Skin epidermis (tissue), 12 donors: Measurements from ENCODE around the gene TERT.

Source experiments
- H3K27ac ChIP-seq, 21 experiments: fragments of 200-600 bp; sonication (generic) in 11 of 21; one replicate each; pipeline ENCODE4 v1.5.0; 2020; ENCODE audit warnings: mild to moderate bottlenecking in 3 of 21, inconsistent platforms in 2 of 21, moderate library complexity in 2 of 21
- H3K4me3 ChIP-seq, 7 experiments: fragments of 200-600 bp; sonication (generic) in 2 of 7; one replicate each; pipeline ENCODE4 v1.5.0; 2020; ENCODE audit warnings: inconsistent platforms in 2 of 7, mild to moderate bottlenecking in 2 of 7, moderate library complexity in 1 of 7

TERT gene

DNA sequence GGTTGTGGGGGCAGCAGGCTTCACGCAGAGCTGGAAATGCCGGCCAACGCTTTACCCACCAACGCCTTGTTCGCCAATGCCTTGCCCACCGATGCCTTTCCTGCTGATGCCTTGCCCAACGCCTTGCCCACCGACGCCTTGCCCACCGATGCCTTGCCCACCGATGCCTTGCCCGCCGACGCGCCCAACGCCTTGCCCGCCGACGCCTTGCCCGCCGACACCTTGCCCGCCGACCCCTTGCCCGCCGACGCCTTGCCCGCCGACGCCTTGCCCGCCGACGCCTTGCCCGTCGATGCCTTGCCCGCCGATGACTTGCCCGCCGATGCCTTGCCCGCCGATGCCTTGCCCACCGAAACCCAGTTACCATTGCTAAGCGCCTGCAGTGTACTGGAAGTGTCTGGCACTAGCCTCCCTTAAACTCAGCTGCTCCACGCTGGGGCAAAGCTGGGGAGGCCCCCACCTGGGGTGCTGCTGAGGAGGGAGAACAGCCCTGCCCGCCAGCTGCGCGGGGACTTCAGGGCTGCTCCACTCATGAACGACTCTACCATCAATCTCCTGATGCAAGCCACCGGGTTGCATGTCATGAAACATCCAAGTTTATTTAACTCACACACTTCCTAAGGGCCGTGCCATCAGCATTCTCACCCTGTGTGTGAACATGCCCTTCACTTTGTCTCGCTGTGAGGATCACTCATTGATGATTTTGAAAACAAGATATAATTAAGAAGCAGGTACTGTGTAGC, 67.9 kb downstream of the TERT start:
- Histone ChIP-seq H3K27ac (no peak overlapping the region), H3K4me3 (no peak overlapping the region)

DNA sequence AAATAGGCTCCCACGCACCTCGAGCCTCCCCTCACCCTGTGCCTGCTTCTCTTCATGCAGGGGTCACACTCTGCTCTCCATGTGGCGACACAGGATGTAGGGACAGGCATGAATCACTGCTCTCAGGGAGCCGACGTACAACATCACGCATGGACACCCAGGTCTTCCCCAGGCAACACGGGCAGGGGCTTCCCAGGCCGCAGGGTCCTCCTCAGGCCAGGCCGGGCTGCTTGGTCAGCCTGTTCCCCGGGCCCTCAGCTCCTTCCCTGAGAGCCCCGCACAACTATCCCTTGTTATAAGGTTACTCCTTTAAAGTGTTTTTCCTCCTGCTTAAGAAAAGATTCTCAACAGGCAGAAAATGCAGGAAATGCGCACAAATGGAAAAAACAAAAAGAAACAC, 68.6 kb downstream of the TERT start:
- H3K4me3 ChIP-seq: no peak overlapping the region
- H3K27ac ChIP-seq: no peak overlapping the region

DNA sequence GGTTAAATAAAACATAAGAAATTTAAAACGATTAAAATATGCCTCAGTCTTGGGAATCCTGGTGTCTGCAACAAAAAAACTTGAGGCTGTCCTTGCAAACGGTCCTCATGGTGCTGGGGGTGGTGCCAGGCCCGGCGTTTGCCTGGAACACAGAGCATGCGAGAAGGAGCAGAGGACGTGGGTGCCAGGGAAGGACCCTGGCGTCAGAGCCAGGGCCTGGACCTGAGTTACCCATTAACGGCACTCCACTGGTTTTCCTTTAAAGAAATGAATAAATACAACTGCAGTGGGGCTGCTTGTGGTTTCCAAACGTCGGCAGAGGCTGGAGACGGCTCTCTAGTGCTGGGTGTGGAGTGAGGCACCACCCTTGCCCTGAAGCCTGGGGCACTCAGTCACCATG, 69.8 kb downstream of the TERT start, which contains the start of gene SLC6A18:
SLC6A18 (plus strand) TSS at position 301 of the 400 bp plus-strand sequence; CDS start at position 398, 97 bp downstream.
- no peak within 1 kb of the TSS for H3K27ac ChIP-seq
- H3K4me3 ChIP-seq: no peak within 1 kb of the TSS

DNA sequence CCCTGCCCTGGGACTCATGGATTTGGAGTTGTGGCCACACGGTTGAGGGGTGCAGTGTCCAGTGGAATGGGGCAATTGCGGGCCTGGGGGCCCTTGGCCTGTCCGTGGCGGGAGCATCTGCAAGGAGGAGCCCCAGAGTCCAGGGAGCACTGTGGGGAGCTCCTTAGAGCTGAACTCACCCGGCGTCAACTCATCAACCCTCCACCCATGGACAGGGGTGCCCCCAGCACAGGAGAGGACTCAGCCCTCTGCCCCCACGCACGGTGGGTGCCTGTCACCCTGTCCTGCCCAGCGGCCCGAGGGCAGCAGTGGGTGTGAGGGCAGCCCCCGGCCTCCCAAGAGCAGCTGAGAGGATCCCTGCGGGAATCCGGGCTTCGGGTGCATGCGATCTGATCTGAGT, 70.2 kb downstream of the TERT start:
- Histone ChIP-seq H3K27ac (no peak overlapping the region), H3K4me3 (no peak overlapping the region)

DNA sequence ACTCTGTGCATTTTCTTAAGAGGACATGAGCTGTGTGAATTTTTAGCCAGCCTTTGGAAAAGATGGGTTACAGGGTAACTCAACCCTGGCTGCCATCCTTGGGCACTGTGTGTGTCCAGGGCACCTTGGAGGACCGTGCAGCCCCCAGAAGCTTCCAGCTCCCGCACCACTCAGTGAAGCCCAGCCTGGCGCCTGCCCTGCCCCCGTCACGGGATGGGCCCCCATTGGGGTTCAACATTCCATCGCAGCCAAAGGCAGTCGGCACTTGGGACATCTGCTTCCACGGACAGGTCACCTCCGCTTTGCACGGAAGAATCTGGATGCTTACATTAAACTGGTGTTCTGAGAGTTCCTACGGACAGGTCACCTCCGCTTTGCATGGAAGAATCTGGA, 71.6 kb downstream of the TERT start:
- Histone ChIP-seq H3K27ac (no peak overlapping the region), H3K4me3 (no peak overlapping the region)

DNA sequence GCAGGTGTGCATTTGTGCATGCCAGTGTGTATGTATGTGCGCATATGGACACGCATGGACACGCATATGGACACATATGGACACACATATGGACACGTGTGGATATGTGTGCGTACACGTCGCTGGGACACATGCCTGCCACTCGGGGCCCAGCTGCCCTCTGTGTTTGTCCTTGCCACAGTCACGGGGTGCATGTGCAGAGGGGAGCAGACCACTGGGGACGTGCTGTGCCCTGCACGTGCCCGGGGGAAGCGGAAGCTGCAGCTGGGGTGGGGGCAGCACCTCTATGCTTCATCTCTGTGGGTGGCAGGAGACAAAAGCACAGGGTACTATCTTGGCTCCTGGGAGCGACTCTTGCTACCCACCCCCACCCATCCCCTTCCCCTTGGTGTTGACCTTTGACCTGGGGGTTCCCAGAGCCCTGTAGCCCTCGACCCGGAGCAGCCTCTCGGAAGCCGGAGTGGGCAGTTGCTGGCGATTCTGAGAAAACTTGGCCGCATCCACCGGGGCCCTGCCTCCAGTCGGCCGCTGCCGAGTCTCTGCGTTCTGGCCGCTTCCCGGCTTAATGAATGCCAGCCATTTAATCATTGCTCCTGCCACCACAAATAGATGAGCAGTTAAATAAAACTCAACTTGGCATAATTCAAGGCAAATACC, 72.1 kb downstream of the TERT start:
- H3K27ac ChIP-seq: no peak overlapping the region

DNA sequence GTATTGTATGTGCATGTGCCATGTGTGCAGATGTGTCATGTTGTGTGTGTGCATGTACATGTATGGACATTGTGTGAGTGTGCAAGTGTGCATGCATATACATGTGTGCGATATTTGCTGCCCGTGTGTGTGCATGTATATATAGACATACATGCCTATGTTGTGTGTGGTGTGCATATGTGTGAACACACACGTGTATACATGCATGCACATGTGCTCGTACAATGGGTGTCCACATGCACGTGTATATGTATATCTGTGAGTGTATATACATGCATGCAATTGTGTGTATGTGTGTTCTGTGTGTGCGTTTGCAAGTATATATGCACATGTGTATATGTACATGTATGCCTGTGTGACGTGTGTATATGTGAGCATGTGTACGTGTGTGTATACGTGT, 72.7 kb downstream of the TERT start:
- Histone ChIP-seq H3K4me3 (no peak overlapping the region), H3K27ac (no peak overlapping the region)

More for the DNA sequence above, 72.1 kb downstream of the TERT start:
- H3K4me3 ChIP-seq: no peak overlapping the region

DNA sequence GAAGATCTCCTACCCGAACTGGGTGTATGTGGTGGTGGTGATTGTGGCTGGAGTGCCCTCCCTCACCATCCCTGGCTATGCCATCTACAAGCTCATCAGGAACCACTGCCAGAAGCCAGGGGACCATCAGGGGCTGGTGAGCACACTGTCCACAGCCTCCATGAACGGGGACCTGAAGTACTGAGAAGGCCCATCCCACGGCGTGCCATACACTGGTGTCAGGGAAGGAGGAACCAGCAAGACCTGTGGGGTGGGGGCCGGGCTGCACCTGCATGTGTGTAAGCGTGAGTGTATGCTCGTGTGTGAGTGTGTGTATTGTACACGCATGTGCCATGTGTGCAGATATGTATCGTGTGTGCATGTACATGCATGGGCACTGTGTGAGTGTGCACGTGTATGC, 73.1 kb downstream of the TERT start:
- H3K4me3 ChIP-seq: no peak overlapping the region
- H3K27ac ChIP-seq: no peak overlapping the region

DNA sequence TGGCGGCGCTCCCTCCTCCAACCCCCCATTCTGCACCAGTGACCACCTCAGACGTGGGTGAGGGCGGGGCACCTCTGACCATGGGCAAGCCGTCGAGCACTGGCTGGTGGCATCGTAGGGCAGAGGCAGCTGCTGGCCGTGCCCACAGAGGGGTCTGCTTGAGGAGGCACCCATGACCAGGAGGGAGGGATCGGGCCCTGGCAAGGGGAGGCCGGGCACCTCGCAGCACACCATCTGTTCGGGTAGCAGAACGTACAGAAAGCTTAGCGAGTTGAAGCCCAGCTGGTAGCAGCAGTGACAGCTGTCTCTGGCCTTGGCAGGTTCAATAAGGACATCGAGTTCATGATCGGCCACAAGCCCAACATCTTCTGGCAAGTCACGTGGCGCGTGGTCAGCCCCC, 74.0 kb downstream of the TERT start:
- Histone ChIP-seq H3K4me3 (no peak overlapping the region), H3K27ac (no peak overlapping the region)

DNA sequence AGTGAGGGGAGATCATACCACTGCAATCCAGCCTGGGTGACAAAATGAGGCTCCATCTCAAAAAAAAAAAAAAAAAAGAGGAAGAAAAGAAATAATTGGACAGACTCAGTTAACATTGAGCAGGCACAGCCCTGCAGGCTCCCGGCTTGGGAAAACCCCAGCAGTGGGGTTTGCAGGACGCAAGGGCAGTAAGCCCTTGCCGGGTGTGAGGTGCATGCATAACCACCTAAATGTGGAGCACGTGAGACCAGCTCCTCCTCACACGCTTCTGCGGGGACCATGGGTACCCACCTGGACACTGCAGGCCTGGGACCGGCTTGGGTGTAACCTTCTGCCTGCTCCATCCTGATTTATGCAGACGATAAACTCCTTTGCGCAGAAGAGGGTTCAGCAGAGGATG, 74.5 kb downstream of the TERT start:
- Histone ChIP-seq H3K4me3 (no peak overlapping the region), H3K27ac (no peak overlapping the region)

DNA sequence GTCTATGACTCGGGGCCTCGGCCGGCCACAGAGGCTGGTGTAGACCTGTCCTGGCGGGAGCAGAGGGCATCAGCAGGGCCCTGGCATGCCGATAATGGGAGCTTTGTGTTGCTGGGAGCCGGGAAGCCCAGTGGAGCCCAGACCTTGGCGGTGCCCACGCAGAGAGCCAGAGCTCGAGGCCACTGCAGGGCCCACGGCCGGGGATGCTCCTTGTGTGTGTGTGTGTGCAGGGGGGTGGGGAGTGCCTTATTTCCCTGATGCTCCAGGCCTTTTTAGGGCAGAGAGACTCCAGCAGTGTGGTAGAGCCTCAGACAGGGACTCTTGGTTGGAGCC, 75.1 kb downstream of the TERT start:
- no peak overlapping the region for H3K4me3 ChIP-seq
- H3K27ac ChIP-seq: no peak overlapping the region

DNA sequence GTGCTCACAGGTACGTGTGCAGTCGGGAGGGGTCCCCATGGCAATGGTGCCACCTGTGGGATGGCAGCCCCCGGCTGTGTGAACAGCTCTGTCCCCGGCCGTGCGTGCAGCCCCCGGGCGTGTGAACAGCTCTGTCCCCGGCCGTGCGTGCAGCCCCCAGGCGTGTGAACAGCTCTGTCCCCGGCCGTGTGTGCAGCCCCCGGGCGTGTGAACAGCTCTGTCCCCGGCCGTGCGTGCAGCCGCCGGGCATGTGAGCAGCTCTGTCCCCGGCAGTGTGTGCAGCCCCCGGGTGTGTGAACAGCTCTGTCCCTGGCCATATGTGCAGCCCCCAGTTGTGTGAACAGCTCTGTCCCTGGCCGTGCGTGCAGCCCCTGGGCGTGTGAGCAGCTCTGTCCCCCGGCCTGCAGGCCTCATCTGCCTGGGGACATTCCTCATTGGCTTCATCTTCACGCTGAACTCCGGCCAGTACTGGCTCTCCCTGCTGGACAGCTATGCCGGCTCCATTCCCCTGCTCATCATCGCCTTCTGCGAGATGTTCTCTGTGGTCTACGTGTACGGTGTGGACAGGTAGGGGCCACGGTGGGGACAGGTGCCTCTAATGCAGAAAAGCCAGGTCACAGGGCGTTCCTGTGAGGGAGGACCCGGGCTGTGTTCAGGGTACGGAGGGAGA, 75.6 kb downstream of the TERT start:
- no peak overlapping the region for H3K27ac ChIP-seq
- H3K4me3 ChIP-seq: no peak overlapping the region

DNA sequence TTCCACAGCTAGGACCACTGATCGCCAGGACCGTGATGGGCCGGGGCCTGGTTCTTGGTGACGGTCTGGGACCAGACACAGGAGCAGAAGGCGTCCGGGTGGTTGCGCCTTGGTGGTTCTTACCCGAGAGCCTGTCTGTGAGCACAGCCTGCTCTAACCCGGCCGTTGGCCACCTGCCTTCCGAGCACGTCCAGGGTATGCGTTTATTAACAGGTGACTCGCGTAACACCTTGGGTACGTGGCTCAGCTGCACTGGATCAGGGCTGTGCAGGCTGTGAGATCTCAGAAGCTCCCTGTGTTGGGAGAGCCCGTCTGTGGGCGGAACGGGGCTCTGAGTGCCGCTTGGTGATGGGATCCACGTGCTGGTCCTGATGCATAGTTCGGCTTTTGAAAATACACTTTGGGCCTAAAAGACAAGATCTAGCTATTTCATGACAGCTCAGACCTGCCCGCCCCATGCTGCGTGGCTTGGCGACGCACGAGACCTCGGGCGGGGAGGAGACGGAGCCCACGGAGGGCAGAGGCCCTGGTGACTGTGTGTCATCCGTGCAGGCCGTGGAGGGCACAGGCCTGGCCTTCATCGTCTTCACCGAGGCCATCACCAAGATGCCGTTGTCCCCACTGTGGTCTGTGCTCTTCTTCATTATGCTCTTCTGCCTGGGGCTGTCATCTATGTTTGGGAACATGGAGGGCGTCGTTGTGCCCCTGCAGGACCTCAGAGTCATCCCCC, 76.4 kb downstream of the TERT start:
- Histone ChIP-seq H3K27ac (no peak overlapping the region), H3K4me3 (no peak overlapping the region)

DNA sequence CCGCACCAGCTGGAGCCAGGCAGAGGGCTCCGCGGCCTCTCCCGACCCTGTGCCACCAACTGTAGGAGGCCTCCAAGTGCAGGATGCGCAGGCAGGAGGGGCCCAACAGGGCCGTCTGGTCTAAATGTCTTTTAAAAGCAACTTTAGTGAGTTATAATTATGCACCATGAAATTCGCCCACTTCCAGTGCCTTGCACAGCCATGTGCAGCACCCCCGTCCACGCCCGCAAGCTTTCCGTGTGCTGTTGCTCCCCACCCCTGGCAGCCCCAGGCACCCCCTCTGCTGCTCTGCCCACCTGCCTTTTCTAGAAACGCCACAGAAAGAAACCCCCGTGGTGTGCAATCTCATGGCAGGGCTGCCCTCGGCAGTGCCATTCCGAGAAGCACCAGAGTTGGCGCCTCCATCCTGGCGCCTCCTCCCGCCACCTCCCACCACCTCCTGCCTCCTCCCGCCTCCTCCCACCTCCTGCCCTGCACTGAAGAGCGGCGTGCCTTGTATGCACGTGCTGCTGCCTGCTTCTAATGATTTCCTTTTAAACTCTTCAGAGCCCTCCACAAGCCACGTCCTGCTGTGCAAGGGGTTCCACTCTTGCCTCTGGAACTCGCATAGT, 77.2 kb downstream of the TERT start:
- H3K27ac ChIP-seq: peak overlapping the region in 1 of 21 experiments; percentile 22
- no peak overlapping the region for H3K4me3 ChIP-seq

DNA sequence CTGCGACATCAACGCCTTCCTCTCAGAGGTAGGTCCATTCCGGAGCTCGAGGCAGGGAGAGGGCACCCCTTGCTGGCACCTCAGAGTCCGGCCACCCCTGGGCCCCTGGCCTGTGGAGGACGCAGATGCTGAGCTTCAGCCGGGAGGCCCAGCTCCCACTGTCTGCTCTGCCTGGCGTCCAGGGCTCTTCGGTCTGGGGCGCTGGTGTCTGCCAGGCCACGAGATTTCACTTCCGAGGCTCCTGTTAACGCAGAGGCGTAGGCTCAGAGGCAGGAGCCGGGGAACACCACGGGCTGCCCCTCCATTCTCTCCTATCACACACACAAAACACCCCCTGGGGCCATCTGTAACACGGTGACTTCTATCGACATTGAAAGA, 78.0 kb downstream of the TERT start:
- Histone ChIP-seq H3K27ac (no peak overlapping the region), H3K4me3 (no peak overlapping the region)

DNA sequence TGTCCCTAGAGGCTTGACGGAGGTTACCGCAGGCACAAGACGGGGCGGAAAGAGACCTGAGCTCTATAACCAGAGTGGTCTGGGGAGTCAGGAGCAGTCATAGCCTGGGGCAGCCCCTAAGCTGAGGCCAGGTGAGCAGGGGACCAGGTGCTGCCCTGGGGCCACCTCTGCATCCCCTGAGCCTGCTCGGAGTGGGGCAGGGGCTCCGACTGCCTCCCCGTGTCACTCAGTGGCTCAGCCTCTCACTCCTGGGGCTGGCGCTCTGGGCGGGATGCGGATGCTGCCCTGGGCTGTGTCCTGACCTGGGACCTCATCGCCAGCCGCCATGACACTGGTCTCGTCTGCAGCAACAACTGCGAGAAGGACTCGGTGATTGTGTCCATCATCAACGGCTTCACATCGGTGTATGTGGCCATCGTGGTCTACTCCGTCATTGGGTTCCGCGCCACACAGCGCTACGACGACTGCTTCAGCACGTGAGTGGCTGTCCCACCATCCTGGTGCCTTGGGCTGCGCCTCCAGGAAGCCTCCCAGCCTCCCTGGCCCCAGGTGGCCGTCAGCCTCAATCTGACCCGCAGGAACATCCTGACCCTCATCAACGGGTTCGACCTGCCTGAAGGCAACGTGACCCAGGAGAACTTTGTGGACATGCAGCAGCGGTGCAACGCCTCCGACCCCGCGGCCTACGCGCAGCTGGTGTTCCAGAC, 78.5 kb downstream of the TERT start:
- Histone ChIP-seq H3K27ac (no peak overlapping the region), H3K4me3 (no peak overlapping the region)

DNA sequence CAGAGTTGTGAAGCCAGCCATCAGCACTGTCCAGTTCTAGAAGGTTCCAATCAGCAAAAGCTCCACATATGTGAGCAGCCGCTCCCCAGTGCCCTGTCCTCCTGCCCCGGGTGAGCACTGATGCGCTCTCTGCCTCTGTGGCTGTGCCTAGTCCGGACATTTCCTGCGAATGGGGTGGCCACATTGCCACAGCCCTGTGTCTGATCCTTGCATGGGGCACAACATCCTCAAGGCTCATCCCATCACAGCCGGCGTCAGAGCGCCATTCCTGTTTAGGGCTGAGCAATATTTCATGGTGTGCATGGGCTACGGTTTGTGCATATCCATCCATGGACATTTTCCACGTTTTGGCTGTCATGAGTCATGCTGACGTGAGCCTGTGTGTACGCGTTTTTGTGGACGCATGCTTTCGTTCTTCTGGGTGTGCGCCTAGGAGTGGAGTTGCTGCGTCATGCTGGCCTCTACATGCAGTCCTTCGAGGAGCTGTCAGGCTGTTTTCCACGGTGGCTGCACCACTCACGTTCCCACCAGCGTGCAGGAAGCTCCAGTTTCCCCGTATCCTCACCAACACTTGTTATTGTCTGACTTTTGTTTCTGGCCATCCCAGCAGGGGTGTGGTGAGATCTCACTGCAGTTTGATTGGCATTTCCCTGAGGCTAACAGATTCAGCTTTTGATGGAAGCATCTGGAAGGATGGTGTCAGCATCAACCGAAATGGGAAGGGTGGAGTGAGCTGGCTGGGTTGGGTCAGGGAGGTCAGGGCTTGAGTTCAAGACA, 79.4 kb downstream of the TERT start:
- no peak overlapping the region for H3K4me3 ChIP-seq
- no peak overlapping the region for H3K27ac ChIP-seq

DNA sequence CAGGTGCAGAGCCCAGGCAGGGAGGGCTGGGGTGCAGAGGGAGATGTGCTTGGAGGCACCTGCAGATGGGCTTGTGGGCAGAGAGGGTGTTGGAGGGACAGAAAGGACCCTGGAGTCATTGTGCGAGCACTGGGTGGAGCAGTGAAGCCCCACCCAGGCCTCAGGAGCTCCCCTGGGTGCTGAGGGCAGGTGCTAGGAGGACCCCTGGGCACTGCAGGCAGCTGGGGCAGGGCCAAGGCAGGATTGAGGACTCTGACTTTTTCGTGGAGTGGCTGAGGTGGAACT, 80.0 kb downstream of the TERT start:
- Histone ChIP-seq H3K27ac (no peak overlapping the region), H3K4me3 (no peak overlapping the region)
